Activated naive CD8-positive, alpha-beta T cell treated with anti-CD3 and anti-CD28 coated beads, Interleukin-2, amount 10 ng/mL, durations not matched to agents 7 days and 5 days (primary cell): ENCODE data around the gene NISCH. TPM values are rescaled to one million over a fixed set of nuclear protein-coding genes. Genes with fewer than 3 reads are reported as not detected.

Experiments
- ATAC-seq: fragments of 150-1000 bp; cut with Tn5 transposase; one replicate; pipeline ENCODE4 v1.10.0; 2021; ENCODE audit warnings: low read depth, moderate library complexity
- POLR2A ChIA-PET: fragments of 350-600 bp; sonication (Branson Sonifier 250); formaldehyde crosslinking; loops from one replicate; lab custom pipeline; 2021; ENCODE audit warnings: antibody characterized with exemption; lab: Charles Lee
- DNase-seq: peaks from one replicate; pipeline ENCODE4 v3.0.0; 2021
- H3K27ac Mint-ChIP-seq: one replicate; pipeline ENCODE4 v1.8.0; 2022; ENCODE audit warnings: mild to moderate bottlenecking, mixed read lengths
- H3K27me3 Mint-ChIP-seq: one replicate; pipeline ENCODE4 v1.8.0; 2022; ENCODE audit warnings: mild to moderate bottlenecking, moderate library complexity, mixed read lengths
- H3K36me3 Mint-ChIP-seq: one replicate; pipeline ENCODE4 v1.8.0; 2021; ENCODE audit warnings: mild to moderate bottlenecking, mixed read lengths
- H3K4me1 Mint-ChIP-seq: one replicate; pipeline ENCODE4 v1.8.0; 2021; ENCODE audit warnings: mixed read lengths
- H3K4me3 Mint-ChIP-seq: one replicate; pipeline ENCODE4 v1.8.0; 2022; ENCODE audit warnings: mild to moderate bottlenecking, moderate library complexity, mixed read lengths
- H3K9me3 Mint-ChIP-seq: one replicate; pipeline ENCODE4 v1.8.0; 2021; ENCODE audit warnings: mixed read lengths
- total RNA-seq, 2 experiments: library from RNA; stranded (reverse); gene quantifications; one replicate each; pipeline ENCODE4 v1.2.3, GENCODE V29; 2021

NISCH gene
- total RNA-seq, 2 experiments from 2014 or later: 124 to 125 TPM

DNA sequence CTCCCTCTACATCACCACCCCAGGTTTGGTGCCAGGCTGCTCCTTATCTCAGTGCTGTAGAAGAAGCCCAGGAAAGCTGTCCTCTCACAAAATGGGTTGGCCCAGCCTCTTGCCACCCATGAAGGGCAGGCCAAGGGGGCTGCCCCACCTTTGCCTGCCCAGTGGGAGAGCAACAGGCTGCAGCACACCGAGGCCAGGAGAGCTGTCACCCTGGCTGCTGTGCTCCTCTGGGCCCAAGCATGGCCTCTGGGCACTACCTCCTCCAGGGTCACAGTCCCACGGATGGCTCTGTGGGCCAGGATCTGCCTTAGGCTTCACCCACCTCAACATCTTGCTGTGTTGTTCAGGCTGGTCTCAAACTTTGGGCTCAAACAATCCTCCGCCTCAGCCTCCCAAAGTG, 33.3 kb downstream of the NISCH start:
- peaks cover 5% of the 10 kb centered on the region for H3K36me3 Mint-ChIP-seq
- POLR2A ChIA-PET: interaction anchor here (0.6 kb wide), 1 partner anchor 1943 kb away, joined by 6 read pairs; no protein-coding TSS in a partner anchor

DNA sequence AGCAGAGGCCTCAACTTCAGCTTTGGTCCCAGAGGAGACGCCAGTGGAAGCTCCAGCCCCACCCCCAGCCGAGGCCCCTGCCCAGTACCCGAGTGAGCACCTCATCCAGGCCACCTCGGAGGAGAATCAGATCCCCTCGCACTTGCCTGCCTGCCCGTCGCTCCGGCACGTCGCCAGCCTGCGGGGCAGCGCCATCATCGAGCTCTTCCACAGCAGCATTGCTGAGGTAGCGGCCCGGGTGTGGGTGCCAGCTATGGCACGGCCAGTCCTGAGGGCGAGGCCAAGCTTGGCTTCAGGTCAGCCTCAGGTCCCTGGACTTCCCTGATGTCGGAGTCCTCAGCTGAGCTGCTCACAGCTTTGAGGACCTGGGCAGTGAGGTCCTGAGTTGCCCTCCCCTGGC, 34.0 kb downstream of the NISCH start:
- no peaks in the 10 kb centered on the region for H3K9me3 Mint-ChIP-seq
- no peak overlapping the region for H3K27ac Mint-ChIP-seq
- POLR2A ChIA-PET: interaction anchor here (0.6 kb wide), 1 partner anchor 1944 kb away, joined by 6 read pairs; no protein-coding TSS in a partner anchor
- ATAC-seq (no peak), DNase-seq (no peak)
- no peaks in the 10 kb centered on the region for H3K4me1 Mint-ChIP-seq
- H3K36me3 Mint-ChIP-seq: peaks cover 5% of the 10 kb centered on the region
- no peak overlapping the region for H3K4me3 Mint-ChIP-seq
- H3K27me3 Mint-ChIP-seq: no peaks in the 10 kb centered on the region

More for the DNA sequence above, 33.3 kb downstream of the NISCH start:
- Mint-ChIP-seq H3K4me3 (no peak overlapping the region), H3K27ac (no peak overlapping the region), H3K27me3 (no peaks in the 10 kb centered on the region), H3K4me1 (no peaks in the 10 kb centered on the region), H3K9me3 (no peaks in the 10 kb centered on the region)
- no peak for ATAC-seq
- DNase-seq: no peak

DNA sequence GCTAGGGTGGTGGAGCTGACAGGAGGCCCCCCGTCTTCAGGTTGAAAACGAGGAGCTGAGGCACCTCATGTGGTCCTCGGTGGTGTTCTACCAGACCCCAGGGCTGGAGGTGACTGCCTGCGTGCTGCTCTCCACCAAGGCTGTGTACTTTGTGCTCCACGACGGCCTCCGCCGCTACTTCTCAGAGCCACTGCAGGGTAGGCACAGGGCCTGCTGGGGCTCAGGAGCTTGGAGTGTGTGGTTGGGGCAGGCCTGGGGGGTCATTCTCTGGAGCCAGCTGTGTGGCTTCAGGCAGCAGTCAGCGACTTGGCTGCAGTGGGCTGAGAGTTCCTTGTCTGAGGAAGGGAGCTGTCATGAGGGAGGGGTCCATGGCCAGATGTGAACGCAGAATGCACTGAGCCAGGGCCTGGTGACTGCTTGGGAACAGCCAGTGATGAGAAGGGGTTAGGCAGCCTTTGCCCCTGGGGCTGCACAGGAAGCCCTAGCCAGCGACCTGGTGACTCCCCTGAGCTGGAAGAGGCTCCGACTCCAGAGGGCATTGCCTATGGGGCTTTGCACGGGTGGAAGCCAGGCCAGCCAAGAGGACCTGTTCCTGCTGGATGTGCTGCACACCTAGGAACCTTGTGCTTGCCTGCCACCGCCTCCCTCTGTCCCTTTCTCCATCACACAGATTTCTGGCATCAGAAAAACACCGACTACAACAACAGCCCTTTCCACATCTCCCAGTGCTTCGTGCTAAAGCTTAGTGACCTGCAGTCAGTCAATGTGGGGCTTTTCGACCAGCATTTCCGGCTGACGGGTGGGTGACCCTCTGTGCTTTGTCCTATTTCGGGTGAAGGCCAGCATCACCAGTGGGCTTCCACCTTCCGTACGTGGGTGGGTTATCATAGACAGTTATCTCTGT, 34.9 kb downstream of the NISCH start:
- peaks cover 5% of the 10 kb centered on the region for H3K36me3 Mint-ChIP-seq
- no peaks in the 10 kb centered on the region for H3K27me3 Mint-ChIP-seq
- POLR2A ChIA-PET: no interaction called here
- H3K27ac Mint-ChIP-seq: no peak overlapping the region
- no peaks in the 10 kb centered on the region for H3K4me1 Mint-ChIP-seq
- DNase-seq (no peak), ATAC-seq (no peak)
- H3K9me3 Mint-ChIP-seq: no peaks in the 10 kb centered on the region
- H3K4me3 Mint-ChIP-seq: no peak overlapping the region

DNA sequence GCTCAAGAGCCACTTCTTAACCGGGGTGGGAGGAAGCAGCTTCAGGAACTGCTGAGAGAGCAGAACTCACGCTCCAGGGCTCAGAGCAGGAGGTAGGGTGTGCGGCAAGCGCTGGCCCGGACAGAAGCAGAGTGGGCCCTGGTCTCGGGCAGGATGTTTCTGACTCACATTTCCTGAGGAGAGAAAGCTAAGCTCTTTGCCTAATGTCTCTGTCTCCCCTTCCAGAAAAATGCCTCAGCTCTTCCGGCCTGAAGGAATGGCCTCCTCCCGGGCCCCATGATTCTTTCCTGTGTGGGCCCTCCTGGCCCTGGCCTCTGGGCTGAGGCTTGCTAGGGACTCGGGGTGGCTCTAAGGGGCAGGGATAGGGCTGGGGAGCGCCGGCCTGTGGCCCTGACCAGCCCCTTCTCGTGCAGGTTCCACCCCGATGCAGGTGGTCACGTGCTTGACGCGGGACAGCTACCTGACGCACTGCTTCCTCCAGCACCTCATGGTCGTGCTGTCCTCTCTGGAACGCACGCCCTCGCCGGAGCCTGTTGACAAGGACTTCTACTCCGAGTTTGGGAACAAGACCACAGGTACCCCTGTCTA, 35.6 kb downstream of the NISCH start:
- no peak for DNase-seq
- ATAC-seq: no peak
- POLR2A ChIA-PET: no interaction called here
- Mint-ChIP-seq H3K4me1 (no peaks in the 10 kb centered on the region), H3K27ac (no peak overlapping the region), H3K9me3 (no peaks in the 10 kb centered on the region), H3K4me3 (no peak overlapping the region), H3K27me3 (no peaks in the 10 kb centered on the region), H3K36me3 (peaks cover 5% of the 10 kb centered on the region)

DNA sequence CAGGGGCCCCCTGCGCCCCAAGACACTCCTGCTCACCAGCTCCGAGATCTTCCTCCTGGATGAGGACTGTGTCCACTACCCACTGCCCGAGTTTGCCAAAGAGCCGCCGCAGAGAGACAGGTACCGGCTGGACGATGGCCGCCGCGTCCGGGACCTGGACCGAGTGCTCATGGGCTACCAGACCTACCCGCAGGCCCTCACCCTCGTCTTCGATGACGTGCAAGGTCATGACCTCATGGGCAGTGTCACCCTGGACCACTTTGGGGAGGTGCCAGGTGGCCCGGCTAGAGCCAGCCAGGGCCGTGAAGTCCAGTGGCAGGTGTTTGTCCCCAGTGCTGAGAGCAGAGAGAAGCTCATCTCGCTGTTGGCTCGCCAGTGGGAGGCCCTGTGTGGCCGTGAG, 36.7 kb downstream of the NISCH start:
- H3K27me3 Mint-ChIP-seq: no peaks in the 10 kb centered on the region
- no peak for DNase-seq
- H3K4me3 Mint-ChIP-seq: no peak overlapping the region
- H3K4me1 Mint-ChIP-seq: no peaks in the 10 kb centered on the region
- ATAC-seq: no peak
- POLR2A ChIA-PET: no interaction called here
- H3K36me3 Mint-ChIP-seq: peaks cover 5% of the 10 kb centered on the region
- no peaks in the 10 kb centered on the region for H3K9me3 Mint-ChIP-seq
- H3K27ac Mint-ChIP-seq: no peak overlapping the region

DNA sequence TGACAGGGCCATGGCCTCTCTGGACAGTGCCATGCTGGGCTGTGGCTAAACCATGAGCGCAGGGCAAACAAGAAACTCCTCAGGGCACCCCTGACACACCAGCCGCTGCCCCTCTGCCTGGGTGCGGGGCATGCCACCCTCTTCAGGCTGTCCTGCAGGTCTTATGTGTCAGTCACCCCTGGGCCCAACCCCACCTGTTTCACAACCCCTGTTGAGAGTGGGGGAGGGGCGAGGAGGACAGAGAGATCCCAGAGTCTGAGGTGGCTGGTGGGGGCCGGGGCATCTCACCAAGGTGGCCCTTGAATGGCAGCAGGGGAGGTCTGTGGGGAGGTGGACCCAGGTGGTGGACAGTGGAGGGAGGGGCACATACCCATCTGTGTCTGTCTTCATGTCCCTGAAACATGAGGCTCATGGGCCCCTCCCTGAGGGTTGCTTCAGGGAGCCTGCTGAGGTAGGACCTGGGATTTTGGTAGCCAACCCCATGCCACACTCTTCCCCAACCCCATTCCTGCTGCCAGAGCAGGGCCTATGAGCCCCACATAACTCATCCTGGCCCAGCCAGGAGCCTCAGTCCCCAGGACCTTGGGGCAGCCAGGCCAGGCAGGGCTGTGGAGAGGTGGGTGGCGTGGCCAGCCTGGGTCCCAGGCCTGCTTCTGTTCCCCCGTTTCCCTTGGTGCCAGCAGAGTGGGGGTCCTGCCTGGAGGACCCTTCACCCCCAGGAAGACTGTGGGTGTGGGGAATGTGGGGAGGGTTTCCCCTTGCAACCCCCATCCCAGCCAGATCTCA, 38.0 kb downstream of the NISCH start:
- no peak for DNase-seq
- no peak for ATAC-seq
- H3K27ac Mint-ChIP-seq: no peak overlapping the region

DNA sequence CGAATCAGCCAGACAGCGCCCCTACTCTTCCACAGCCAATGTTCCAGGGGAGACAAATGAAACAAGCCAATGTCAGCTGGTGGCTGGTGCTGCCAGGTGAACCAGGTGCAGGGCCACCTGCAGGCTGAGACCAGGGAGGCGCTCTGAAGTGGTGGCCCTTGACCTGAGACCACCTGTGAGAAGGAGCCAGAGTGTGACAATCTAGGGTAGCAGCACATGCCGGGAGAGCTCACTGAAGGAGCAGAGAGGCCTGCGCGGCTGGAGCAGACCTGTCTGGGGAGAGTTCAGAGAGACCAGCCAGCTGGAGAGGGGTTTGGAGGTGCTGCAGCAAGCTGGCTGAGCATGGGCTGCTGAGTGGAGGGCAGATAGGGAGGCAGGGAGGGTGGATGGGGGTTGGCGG, 39.0 kb downstream of the NISCH start:
- peaks cover 4% of the 10 kb centered on the region for H3K36me3 Mint-ChIP-seq
- no peak overlapping the region for H3K27ac Mint-ChIP-seq
- DNase-seq: no peak
- ATAC-seq: no peak
- POLR2A ChIA-PET: no interaction called here
- H3K9me3 Mint-ChIP-seq: no peaks in the 10 kb centered on the region
- H3K4me1 Mint-ChIP-seq: no peaks in the 10 kb centered on the region
- no peak overlapping the region for H3K4me3 Mint-ChIP-seq
- H3K27me3 Mint-ChIP-seq: no peaks in the 10 kb centered on the region

More for the DNA sequence above, 38.0 kb downstream of the NISCH start:
- Mint-ChIP-seq H3K4me3 (no peak overlapping the region), H3K4me1 (no peaks in the 10 kb centered on the region), H3K27me3 (no peaks in the 10 kb centered on the region), H3K9me3 (no peaks in the 10 kb centered on the region), H3K36me3 (peaks cover 4% of the 10 kb centered on the region)
- POLR2A ChIA-PET: no interaction called here

DNA sequence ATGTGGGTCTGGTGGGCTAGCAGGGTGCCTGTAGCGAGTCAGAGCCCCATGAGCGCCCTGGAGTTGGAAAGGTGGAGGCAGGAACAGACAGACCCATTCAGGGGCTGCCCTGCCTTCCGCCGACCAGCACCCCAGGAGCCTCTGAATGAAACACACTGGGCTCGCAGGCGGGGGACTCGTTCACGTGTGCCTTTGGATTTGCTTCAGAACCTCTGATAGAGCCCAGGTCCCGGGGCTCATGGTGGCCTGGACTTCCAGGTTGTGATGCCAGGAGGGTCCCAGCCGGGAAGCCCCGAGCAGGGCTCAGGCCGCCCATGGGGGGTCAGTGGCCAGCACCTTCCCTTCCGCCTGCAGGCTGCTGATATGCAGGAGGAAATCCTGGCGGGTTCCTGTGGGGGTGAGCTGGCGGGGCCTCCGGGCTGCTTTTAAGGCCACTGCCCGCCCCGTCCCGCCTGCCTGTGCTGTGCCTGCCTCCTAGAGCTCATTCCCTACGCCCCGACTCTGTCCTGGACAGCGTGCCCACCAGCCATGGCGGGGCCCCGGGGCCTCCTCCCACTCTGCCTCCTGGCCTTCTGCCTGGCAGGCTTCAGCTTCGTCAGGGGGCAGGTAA, 39.6 kb downstream of the NISCH start, which contains the start of gene STAB1:
STAB1 (plus strand) TSS at position 453 of the 610 bp plus-strand sequence; CDS start at position 529, 76 bp downstream.
- H3K4me3 Mint-ChIP-seq: no peak within 1 kb of the TSS
- ATAC-seq: no peak
- POLR2A ChIA-PET: no interaction called here
- H3K4me1 Mint-ChIP-seq: no peaks in the 10 kb centered on the region
- DNase-seq: no peak
- H3K36me3 Mint-ChIP-seq: peaks cover 4% of the 10 kb centered on the region
- no peaks in the 10 kb centered on the region for H3K9me3 Mint-ChIP-seq
- H3K27ac Mint-ChIP-seq: no peak within 1 kb of the TSS
- no peaks in the 10 kb centered on the region for H3K27me3 Mint-ChIP-seq

DNA sequence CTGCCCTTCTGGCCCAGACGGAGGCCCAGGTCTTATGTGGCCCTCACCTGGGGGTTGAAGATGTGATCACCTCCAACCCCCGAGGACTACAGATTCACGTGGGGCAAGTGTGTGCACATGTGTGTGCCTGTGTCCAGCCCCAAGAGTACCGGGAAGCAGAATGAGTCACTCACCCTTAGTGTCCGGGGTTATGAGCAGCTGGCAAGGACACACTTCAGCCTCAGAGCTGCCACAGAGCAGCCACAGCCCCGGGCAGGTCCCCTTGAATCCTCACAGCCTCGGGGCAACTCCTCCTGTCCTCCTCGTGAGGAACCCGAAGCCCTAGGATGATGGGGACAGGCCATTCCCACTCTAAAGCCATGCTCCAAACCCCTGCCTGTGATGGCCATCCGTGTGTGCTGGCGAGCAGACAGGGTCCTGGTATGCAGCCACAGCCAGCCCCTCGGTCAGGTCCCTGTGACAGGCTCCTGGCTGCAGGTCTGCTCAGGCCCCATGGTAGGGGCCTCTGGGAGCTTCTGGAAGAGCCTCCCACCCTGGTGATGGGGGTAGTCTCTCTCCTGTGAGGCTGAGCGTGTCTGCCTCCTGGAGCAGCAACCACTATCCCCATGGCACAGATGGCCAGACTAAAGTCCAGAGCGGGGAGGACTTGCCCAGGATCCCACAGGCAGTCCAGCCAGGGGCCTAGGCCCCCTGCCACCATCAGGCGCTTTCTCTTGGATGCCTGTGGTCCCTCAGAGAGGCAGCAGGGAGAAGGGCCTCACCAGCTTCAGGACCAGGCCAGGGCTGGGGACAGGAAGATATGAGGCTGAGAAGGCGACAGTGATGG, 40.6 kb downstream of the NISCH start:
- no peak for ATAC-seq
- POLR2A ChIA-PET: no interaction called here
- H3K36me3 Mint-ChIP-seq: peaks cover 4% of the 10 kb centered on the region

DNA sequence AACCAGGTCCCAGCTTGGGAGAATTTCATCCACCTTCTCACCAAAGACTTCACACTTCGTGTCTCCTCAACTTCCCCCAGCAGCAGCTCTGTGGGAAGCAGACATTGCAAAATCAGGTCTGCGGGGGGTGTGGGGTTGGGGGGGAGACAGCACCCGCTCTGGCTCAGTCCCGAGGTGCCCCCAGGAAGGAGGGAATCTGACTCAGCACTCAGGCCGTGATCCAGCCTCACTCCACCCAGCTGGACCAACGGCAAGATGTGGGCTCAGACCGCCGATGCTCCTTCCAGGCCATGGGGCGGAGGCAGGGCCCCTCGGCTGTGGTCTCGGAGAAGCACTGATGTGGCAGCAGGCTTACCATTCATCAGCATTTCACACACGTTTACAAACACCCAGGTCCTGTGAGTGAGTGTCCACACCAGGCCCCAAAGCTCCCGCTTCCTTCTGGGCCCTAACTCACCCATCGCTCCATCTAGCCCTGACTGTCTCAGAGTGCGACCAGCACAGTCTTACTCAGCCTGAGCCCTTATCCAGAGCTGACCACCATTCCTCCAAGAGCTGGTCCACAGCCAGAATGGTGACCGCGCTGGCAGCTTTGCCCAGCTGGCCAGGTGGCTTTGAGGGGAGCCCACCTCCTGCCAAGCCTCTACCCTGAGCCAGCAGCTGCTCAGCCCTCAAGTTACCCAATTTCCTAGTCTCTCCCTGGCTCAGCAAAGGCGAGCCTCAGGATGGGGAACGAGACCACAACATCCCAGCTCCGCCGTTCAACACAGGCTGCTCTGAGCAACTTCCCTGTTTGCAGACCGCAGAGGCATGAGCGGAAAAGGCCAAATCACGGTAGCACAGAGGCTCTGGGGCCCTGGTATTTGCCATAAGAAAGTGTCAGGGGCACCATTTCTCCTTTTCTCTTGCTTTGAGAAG, 43.0 kb downstream of the NISCH start:
- POLR2A ChIA-PET: no interaction called here
- no peak overlapping the region for H3K4me3 Mint-ChIP-seq
- no peak for ATAC-seq
- no peak overlapping the region for H3K27ac Mint-ChIP-seq
- DNase-seq: no peak
- H3K4me1 Mint-ChIP-seq: no peaks in the 10 kb centered on the region
- no peaks in the 10 kb centered on the region for H3K27me3 Mint-ChIP-seq
- no peaks in the 10 kb centered on the region for H3K36me3 Mint-ChIP-seq
- H3K9me3 Mint-ChIP-seq: no peaks in the 10 kb centered on the region

More for the DNA sequence above, 40.6 kb downstream of the NISCH start:
- DNase-seq: no peak
- H3K27ac Mint-ChIP-seq: no peak overlapping the region
- no peaks in the 10 kb centered on the region for H3K9me3 Mint-ChIP-seq
- H3K27me3 Mint-ChIP-seq: no peaks in the 10 kb centered on the region
- no peaks in the 10 kb centered on the region for H3K4me1 Mint-ChIP-seq
- H3K4me3 Mint-ChIP-seq: no peak overlapping the region

DNA sequence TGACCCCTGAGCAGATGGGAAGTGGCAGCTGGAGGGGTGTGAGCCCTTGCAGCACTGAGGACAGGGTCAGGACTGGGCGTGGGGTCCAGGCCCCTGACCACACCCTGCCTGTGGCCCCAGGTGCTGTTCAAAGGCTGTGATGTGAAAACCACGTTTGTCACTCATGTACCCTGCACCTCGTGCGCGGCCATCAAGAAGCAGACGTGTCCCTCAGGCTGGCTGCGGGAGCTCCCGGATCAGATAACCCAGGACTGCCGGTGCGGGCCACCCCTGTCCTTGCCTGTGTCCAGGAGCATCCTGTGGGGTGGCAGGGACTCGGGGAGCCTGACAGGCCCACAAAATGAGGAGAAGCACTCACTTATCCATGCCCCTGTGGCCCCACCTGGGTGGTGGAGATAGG, 45.6 kb downstream of the NISCH start:
- no peaks in the 10 kb centered on the region for H3K27me3 Mint-ChIP-seq
- POLR2A ChIA-PET: no interaction called here
- no peak for ATAC-seq
- no peak for DNase-seq
- H3K9me3 Mint-ChIP-seq: no peaks in the 10 kb centered on the region
- H3K36me3 Mint-ChIP-seq: no peaks in the 10 kb centered on the region
- H3K27ac Mint-ChIP-seq: no peak overlapping the region
- H3K4me3 Mint-ChIP-seq: no peak overlapping the region
- H3K4me1 Mint-ChIP-seq: no peaks in the 10 kb centered on the region

DNA sequence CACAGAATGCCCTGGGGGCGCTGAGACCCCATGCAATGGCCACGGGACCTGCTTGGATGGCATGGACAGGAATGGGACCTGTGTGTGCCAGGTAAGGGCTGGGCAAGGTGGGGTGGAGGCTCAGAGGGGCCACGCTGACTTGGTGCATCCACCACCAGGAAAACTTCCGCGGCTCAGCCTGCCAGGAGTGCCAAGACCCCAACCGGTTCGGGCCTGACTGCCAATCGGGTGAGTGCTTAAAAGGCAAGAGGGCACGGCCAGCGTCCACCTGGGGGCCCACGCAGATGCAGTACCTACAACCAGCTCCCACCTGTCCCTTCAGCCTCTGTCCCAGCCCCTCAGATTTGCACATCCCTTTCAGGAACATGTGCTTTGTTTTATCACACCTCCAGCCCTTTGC, 46.6 kb downstream of the NISCH start:
- DNase-seq (no peak), ATAC-seq (no peak)
- POLR2A ChIA-PET: no interaction called here
- no peaks in the 10 kb centered on the region for H3K27me3 Mint-ChIP-seq
- H3K27ac Mint-ChIP-seq: no peak overlapping the region
- H3K9me3 Mint-ChIP-seq: no peaks in the 10 kb centered on the region
- no peaks in the 10 kb centered on the region for H3K36me3 Mint-ChIP-seq
- H3K4me3 Mint-ChIP-seq: no peak overlapping the region
- H3K4me1 Mint-ChIP-seq: no peaks in the 10 kb centered on the region
